HepG2 (cell line): ENCODE measurements around the gene TEAD1. TPM values are rescaled to one million over a fixed set of nuclear protein-coding genes. Genes with fewer than 3 reads are reported as not detected.

Experiments used
- AFF4 ChIP-seq: sonication (generic); formaldehyde crosslinking; IDR thresholded peaks from 2 replicates; pipeline ENCODE4 v1.4.0; 2020; ENCODE audit warnings: missing genetic modification reagents
- AHR ChIP-seq: IDR thresholded peaks from 2 replicates; pipeline ENCODE4 v1.6.1; 2018; ENCODE audit warnings: missing genetic modification reagents, missing compliant biosample characterization
- GABPA ChIP-seq, 2 experiments: IDR thresholded peaks; 2 replicates each; pipeline ENCODE4 v1.6.1; 2011 to 2016; ENCODE audit warnings: low read depth in 2 of 2, low read length in 1 of 2, missing biosample characterization in 1 of 2, missing genetic modification characterization in 1 of 2
- MATR3 ChIP-seq: sonication (generic); formaldehyde crosslinking; IDR thresholded peaks from 2 replicates; pipeline ENCODE4 v1.4.0; 2020; ENCODE audit warnings: missing genetic modification reagents
- PHB2 ChIP-seq: fragments of 450-650 bp; IDR thresholded peaks from 2 replicates; pipeline ENCODE4 v1.6.1; 2018; ENCODE audit not compliant: partially characterized antibody
- RBM39 ChIP-seq: fragments of 200-400 bp; formaldehyde crosslinking; IDR thresholded peaks from one replicate; pipeline ENCODE4 v1.6.1; 2018; ENCODE audit warnings: antibody characterized with exemption, mild to moderate bottlenecking, low read depth, low read length; ENCODE audit not compliant: poor library complexity, severe bottlenecking
- SNAPC2 ChIP-seq: sonication (generic); formaldehyde crosslinking; IDR thresholded peaks from 2 replicates; pipeline ENCODE4 v1.8.1; 2022; ENCODE audit warnings: mild to moderate bottlenecking, missing genetic modification reagents
- SP2 ChIP-seq: sonication (generic); formaldehyde crosslinking; IDR thresholded peaks from 2 replicates; pipeline ENCODE4 v1.5.1; 2020; ENCODE audit warnings: mild to moderate bottlenecking, missing genetic modification reagents
- SUZ12 ChIP-seq: fragments of 150-350 bp; IDR thresholded peaks from 2 replicates; pipeline ENCODE4 v1.6.1; 2014; ENCODE audit warnings: low read depth, low read length
- TCF12 ChIP-seq, 2 experiments: fragments of 450-650 bp in 1 of 2; sonication (generic) in 1 of 2; formaldehyde crosslinking in 1 of 2; IDR thresholded peaks; 2 replicates each; pipeline versions ENCODE4 v1.6.1 to v1.8.0; 2017 to 2022; ENCODE audit warnings: antibody characterized with exemption in 1 of 2, mild to moderate bottlenecking in 1 of 2, missing genetic modification reagents in 1 of 2, moderate library complexity in 1 of 2
- TEAD3 ChIP-seq: optimal IDR thresholded peaks from 2 replicates; pipeline ENCODE3; 2016; ENCODE audit warnings: borderline replicate concordance
- ZFP36 ChIP-seq: fragments of 150-350 bp; IDR thresholded peaks from 2 replicates; pipeline ENCODE4 v1.6.1; 2018; ENCODE audit warnings: borderline replicate concordance, low read length, low read depth; ENCODE audit not compliant: partially characterized antibody
- ZMAT5 ChIP-seq: sonication (generic); formaldehyde crosslinking; IDR thresholded peaks from 2 replicates; pipeline ENCODE4 v1.5.0; 2020; ENCODE audit warnings: mild to moderate bottlenecking, low read depth, missing genetic modification reagents, borderline replicate concordance
- ZNF124 ChIP-seq: sonication (generic); formaldehyde crosslinking; IDR thresholded peaks from 2 replicates; pipeline ENCODE4 v1.4.0; 2020; ENCODE audit warnings: missing genetic modification reagents
- ZNF234 ChIP-seq: sonication (generic); formaldehyde crosslinking; conservative IDR thresholded peaks from 2 replicates; pipeline ENCODE4 v1.5.1; 2020; ENCODE audit warnings: mild to moderate bottlenecking, missing genetic modification reagents
- ZNF768 ChIP-seq: sonication (generic); formaldehyde crosslinking; IDR thresholded peaks from 2 replicates; pipeline ENCODE4 v1.4.0; 2020; ENCODE audit warnings: missing genetic modification reagents
- polyA plus RNA-seq, 8 experiments: library from polyadenylated mRNA; depleted of rRNA in 3 of 8; stranded (reverse) in 7 of 8; unstranded in 1 of 8; fragments of >200 nt; fragmentation: Illumina TruSeq in 4 of 8; extraction: Trizol in 4 of 8; gene quantifications; 2 replicates each; pipeline versions ENCODE4 v1.2.1 to v1.2.3, GENCODE V29; 2011 to 2016; ENCODE audit warnings: low read depth in 4 of 8, missing spikeins in 1 of 8, mixed read lengths in 1 of 8; ENCODE audit not compliant: insufficient read depth in 1 of 8
- total RNA-seq, 5 experiments: library from RNA; depleted of rRNA; stranded (reverse); fragments of >200 nt; fragmentation: Illumina TruSeq; extraction: Trizol; gene quantifications; 2 replicates each; pipeline ENCODE4 v1.2.3, GENCODE V29; 2016; ENCODE audit warnings: low read depth in 1 of 5
- TF ChIP-seq, protein P1 (sequence below): sonication (generic); formaldehyde crosslinking; IDR thresholded peaks from 2 replicates; pipeline ENCODE4 v1.4.0; 2020; ENCODE audit warnings: mild to moderate bottlenecking, missing genetic modification reagents
- TF ChIP-seq, protein P2 (sequence below): sonication (generic); formaldehyde crosslinking; IDR thresholded peaks from 2 replicates; pipeline ENCODE4 v1.5.0; 2020; ENCODE audit warnings: missing genetic modification reagents
- TF ChIP-seq, protein P3 (sequence below): sonication (generic); IDR thresholded peaks from 2 replicates; pipeline ENCODE4 v1.6.1; 2016; ENCODE audit warnings: low read depth, borderline replicate concordance

TEAD1 gene
- total and polyA plus RNA-seq, 2 of the 13 experiments (the other 11 are each of a cell fraction or from before 2014, with no cell fraction given): 20.1 to 30.5 TPM

DNA sequence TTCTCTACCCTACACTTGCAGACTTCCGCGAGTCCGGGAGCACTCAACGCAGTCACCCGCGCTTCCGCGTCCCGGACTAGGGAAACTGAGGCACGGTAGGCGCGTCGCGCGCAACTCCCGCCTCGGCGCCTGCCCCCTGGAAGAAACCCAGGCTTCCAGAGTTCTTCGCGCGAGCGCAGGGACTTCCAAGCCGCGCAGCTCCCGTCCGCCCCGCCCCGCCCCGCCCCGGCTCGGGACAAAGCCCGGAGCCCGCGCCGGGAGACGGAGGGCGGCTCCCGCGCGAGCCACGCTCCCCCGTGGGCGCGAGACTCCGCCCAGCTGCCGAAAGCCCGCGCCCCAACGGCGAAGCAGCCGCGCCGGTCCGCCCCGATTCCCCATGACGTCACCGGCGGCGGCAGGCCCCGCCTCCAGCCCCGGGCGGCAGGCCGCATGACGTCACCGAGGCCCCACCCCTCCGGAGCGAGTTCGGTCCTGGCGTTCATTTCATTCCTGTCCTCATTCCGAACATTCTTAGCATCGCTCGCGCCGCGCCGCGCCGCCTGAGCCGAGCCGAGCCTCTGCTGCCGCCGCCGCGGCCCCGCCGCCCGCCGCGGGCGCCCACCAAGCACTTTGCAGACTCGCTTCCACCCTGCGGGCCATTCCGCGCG, at the start of gene TEAD1 (continued):
- TF ChIP-seq, protein P1, sequence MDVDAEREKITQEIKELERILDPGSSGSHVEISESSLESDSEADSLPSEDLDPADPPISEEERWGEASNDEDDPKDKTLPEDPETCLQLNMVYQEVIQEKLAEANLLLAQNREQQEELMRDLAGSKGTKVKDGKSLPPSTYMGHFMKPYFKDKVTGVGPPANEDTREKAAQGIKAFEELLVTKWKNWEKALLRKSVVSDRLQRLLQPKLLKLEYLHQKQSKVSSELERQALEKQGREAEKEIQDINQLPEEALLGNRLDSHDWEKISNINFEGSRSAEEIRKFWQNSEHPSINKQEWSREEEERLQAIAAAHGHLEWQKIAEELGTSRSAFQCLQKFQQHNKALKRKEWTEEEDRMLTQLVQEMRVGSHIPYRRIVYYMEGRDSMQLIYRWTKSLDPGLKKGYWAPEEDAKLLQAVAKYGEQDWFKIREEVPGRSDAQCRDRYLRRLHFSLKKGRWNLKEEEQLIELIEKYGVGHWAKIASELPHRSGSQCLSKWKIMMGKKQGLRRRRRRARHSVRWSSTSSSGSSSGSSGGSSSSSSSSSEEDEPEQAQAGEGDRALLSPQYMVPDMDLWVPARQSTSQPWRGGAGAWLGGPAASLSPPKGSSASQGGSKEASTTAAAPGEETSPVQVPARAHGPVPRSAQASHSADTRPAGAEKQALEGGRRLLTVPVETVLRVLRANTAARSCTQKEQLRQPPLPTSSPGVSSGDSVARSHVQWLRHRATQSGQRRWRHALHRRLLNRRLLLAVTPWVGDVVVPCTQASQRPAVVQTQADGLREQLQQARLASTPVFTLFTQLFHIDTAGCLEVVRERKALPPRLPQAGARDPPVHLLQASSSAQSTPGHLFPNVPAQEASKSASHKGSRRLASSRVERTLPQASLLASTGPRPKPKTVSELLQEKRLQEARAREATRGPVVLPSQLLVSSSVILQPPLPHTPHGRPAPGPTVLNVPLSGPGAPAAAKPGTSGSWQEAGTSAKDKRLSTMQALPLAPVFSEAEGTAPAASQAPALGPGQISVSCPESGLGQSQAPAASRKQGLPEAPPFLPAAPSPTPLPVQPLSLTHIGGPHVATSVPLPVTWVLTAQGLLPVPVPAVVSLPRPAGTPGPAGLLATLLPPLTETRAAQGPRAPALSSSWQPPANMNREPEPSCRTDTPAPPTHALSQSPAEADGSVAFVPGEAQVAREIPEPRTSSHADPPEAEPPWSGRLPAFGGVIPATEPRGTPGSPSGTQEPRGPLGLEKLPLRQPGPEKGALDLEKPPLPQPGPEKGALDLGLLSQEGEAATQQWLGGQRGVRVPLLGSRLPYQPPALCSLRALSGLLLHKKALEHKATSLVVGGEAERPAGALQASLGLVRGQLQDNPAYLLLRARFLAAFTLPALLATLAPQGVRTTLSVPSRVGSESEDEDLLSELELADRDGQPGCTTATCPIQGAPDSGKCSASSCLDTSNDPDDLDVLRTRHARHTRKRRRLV: no peak
- no peak for TF ChIP-seq MATR3
- no peak for TF ChIP-seq GABPA (IDR thresholded peaks at IDR 0.05; ENCODE audit: low read depth, low read length)
- no peak for TF ChIP-seq GABPA (CRISPR knock-in tag; IDR thresholded peaks at IDR 0.05; ENCODE audit: low read depth)
- no peak for TF ChIP-seq SNAPC2 (CRISPR knock-in tag)
- TF ChIP-seq ZNF768: no peak
- TF ChIP-seq PHB2: no peak
- TF ChIP-seq ZNF234 (CRISPR knock-in tag): no peak
- TF ChIP-seq TCF12 (IDR thresholded peaks at IDR 0.05): no peak
- TF ChIP-seq TCF12 (CRISPR knock-in tag; IDR thresholded peaks at IDR 0.05): no peak
- peak; percentile 99 for TF ChIP-seq TEAD3 (CRISPR knock-in tag)
- TF ChIP-seq, protein P2, sequence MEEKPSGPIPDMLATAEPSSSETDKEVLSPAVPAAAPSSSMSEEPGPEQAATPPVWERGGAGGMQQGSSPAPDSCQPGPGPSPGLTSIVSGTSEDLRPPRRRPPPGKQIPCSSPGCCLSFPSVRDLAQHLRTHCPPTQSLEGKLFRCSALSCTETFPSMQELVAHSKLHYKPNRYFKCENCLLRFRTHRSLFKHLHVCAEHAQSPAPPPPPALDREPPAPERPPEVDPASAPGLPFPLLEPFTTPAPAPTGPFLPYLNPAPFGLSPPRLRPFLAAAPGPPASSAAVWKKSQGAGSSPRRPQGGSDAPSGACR (CRISPR knock-in tag): no peak
- no peak for TF ChIP-seq ZMAT5 (CRISPR knock-in tag)
- TF ChIP-seq AFF4 (CRISPR knock-in tag): no peak
- TF ChIP-seq, protein P3, sequence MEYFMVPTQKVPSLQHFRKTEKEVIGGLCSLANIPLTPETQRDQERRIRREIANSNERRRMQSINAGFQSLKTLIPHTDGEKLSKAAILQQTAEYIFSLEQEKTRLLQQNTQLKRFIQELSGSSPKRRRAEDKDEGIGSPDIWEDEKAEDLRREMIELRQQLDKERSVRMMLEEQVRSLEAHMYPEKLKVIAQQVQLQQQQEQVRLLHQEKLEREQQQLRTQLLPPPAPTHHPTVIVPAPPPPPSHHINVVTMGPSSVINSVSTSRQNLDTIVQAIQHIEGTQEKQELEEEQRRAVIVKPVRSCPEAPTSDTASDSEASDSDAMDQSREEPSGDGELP: peak; percentile 52; the same call in 1 of the 2 replicates
- TF ChIP-seq SUZ12: no peak
- TF ChIP-seq RBM39: no peak
- no peak for TF ChIP-seq ZFP36
- no peak for TF ChIP-seq AHR
- TF ChIP-seq SP2 (CRISPR knock-in tag): no peak
- no peak for TF ChIP-seq ZNF124 (CRISPR knock-in tag)
